GM18861 (cell line): ENCODE results near the gene CFAP57.

Experiments
- ATAC-seq: cut with Tn5 transposase; IDR thresholded peaks from one replicate; pipeline ENCODE4 v1.9.1; 2021; ENCODE audit not compliant: unreplicated experiment

CFAP57 gene

GRCh38 chr1:43293896-43294760 lies 122.0 kb downstream of the CFAP57 start:
- ATAC-seq = no peak

- ATAC-seq = no peak
Measured at GRCh38 chr1:43294761-43295160, 122.6 kb downstream of the CFAP57 start.

GRCh38 chr1:43296207-43296606 lies 124.1 kb downstream of the CFAP57 start:
- ATAC-seq = no peak

- ATAC-seq = no peak
Measured at GRCh38 chr1:43298055-43298454, 125.9 kb downstream of the CFAP57 start.

GRCh38 chr1:43299101-43299500 lies 127.0 kb downstream of the CFAP57 start:
- ATAC-seq = no peak

GRCh38 chr1:43300378-43301094 lies 128.4 kb downstream of the CFAP57 start, which contains the start of gene TIE1:
TIE1 (plus strand) TSS chr1:43300982; CDS start chr1:43301072, 90 bp downstream.
- ATAC-seq = no peak

GRCh38 chr1:43302201-43302600 lies 130.1 kb downstream of the CFAP57 start:
- ATAC-seq = no peak

GRCh38 chr1:43302721-43303470 lies 130.8 kb downstream of the CFAP57 start:
- ATAC-seq = no peak

GRCh38 chr1:43303471-43304313 lies 131.6 kb downstream of the CFAP57 start:
- ATAC-seq = no peak
